ENCODE results near the gene NEU1. TPM values are rescaled to one million over a fixed set of nuclear protein-coding genes. Genes with fewer than 3 reads are reported as not detected.
"Not testable (repeated sequence)": the region's sequence is repeated elsewhere in the genome, so short reads cannot be mapped to it uniquely, and the experiment has no call there.

NEU1 gene
- total RNA-seq, 1 experiment from 2014 or later, result 36.2 TPM

- no peaks in the 10 kb centered on the region for H3K27me3 ChIP-seq (ENCODE audit: insufficient read depth, low read length)
These were observed 37.1 kb downstream of the NEU1 start for GRCh38 chr6:31825553-31825952.

GRCh38 chr6:31823592-31824196 lies 38.9 kb downstream of the NEU1 start:
- not testable (repeated sequence) for H3K23ac ChIP-seq (ENCODE audit: insufficient read length, low read depth, low read length); H3K4me2 ChIP-seq (ENCODE audit: insufficient read depth, insufficient read length, low read length); H4K5ac ChIP-seq (ENCODE audit: insufficient read length, low read depth, low read length); H3K18ac ChIP-seq (ENCODE audit: insufficient read length, low read depth, low read length); H2BK5ac ChIP-seq (ENCODE audit: insufficient read length, low read length); H2AFZ ChIP-seq (ENCODE audit: low read length); H3K9me3 Mint-ChIP-seq; H3K36me3 Mint-ChIP-seq (ENCODE audit: insufficient read depth in 1 of 3, low read depth in 3 of 3); H3K56ac ChIP-seq (ENCODE audit: insufficient read length, low read depth, low read length); H2AK5ac ChIP-seq (ENCODE audit: insufficient read length, low read length); H3K4me1 ChIP-seq (ENCODE audit: insufficient read depth, low read length); H3K27me3 Mint-ChIP-seq (ENCODE audit: low read depth); H3K27me3 ChIP-seq (ENCODE audit: insufficient read depth, low read length); H3K79me2 ChIP-seq (ENCODE audit: insufficient read depth, low read length); H3T11ph ChIP-seq (ENCODE audit: low read length); H2BK12ac ChIP-seq (ENCODE audit: insufficient read length, low read depth, low read length); H3K4ac ChIP-seq (ENCODE audit: low read depth, low read length); H3K9me3 ChIP-seq (ENCODE audit: control insufficient read depth, low read depth, low read length); H4K8ac ChIP-seq (replicated peaks; ENCODE audit: insufficient read length, low read depth, low read length); DNase-seq; H4K20me1 ChIP-seq (ENCODE audit: control insufficient read depth, insufficient read depth, insufficient read length); H3K27ac ChIP-seq (ENCODE audit: insufficient read length, low read depth, low read length); H2BK120ac ChIP-seq (ENCODE audit: low read depth, low read length, poor library complexity, severe bottlenecking); H3K9ac ChIP-seq (ENCODE audit: extremely low read depth, insufficient read length, low read length); H4K91ac ChIP-seq (ENCODE audit: insufficient read length, low read depth, low read length); H2BK20ac ChIP-seq (ENCODE audit: low read depth, low read length, poor library complexity, severe bottlenecking); H2BK15ac ChIP-seq (ENCODE audit: low read depth, low read length); H3K14ac ChIP-seq (ENCODE audit: insufficient read depth, low read length); H3K79me1 ChIP-seq (ENCODE audit: insufficient read depth, low read depth, low read length, poor library complexity, severe bottlenecking)
- peaks cover 20% of the 10 kb centered on the region for H3K23me2 ChIP-seq (ENCODE audit: insufficient read length, low read depth, low read length, poor library complexity, severe bottlenecking)
- no CpG with 5 or more reads among the region's 9 CpGs for WGBS (ENCODE audit: extremely low coverage, insufficient read length, low lambda C conversion rate)
- peaks cover 46 to 53% of the 10 kb centered on the region in 2 experiments for H3K4me1 Mint-ChIP-seq
- H3K27ac Mint-ChIP-seq, result peak overlapping the region; percentile 26 to 85 (median 55); a peak in 5 of 7 replicates
- peak overlapping the region in 1 of 2 experiments; percentile 70; a peak in 3 of 5 replicates for H3K4me3 Mint-ChIP-seq

More at GRCh38 chr6:31825553-31825952, 37.1 kb downstream of the NEU1 start:
- Histone ChIP-seq H2BK5ac (ENCODE audit: insufficient read length, low read length) (no peak overlapping the region), H3K23ac (ENCODE audit: insufficient read length, low read depth, low read length) (no peak overlapping the region), H3K79me2 (ENCODE audit: insufficient read depth, low read length) (peaks cover 2% of the 10 kb centered on the region; the same call in 1 of the 2 replicates), H4K5ac (ENCODE audit: insufficient read length, low read depth, low read length) (no peak overlapping the region), H3K18ac (ENCODE audit: insufficient read length, low read depth, low read length) (peak overlapping the region; percentile 36), H3K79me1 (ENCODE audit: insufficient read depth, low read depth, low read length, poor library complexity, severe bottlenecking) (no peaks in the 10 kb centered on the region), H3K9ac (ENCODE audit: extremely low read depth, insufficient read length, low read length) (peak overlapping the region; percentile 25), H4K91ac (ENCODE audit: insufficient read length, low read depth, low read length) (no peak overlapping the region), H3K9me3 (ENCODE audit: control insufficient read depth, low read depth, low read length) (no peaks in the 10 kb centered on the region), H4K20me1 (ENCODE audit: control insufficient read depth, insufficient read depth, insufficient read length) (no peaks in the 10 kb centered on the region), H2BK20ac (ENCODE audit: low read depth, low read length, poor library complexity, severe bottlenecking) (no peak overlapping the region), H3K4me2 (ENCODE audit: insufficient read depth, insufficient read length, low read length) (peak overlapping the region; percentile 31), H3K23me2 (ENCODE audit: insufficient read length, low read depth, low read length, poor library complexity, severe bottlenecking) (peaks cover 28% of the 10 kb centered on the region), H2BK120ac (ENCODE audit: low read depth, low read length, poor library complexity, severe bottlenecking) (no peak overlapping the region), H2BK15ac (ENCODE audit: low read depth, low read length) (no peak overlapping the region), H2AK5ac (ENCODE audit: insufficient read length, low read length) (no peak overlapping the region), H3K14ac (ENCODE audit: insufficient read depth, low read length) (peak overlapping the region; percentile 51; the same call in 1 of the 2 replicates), H2BK12ac (ENCODE audit: insufficient read length, low read depth, low read length) (no peak overlapping the region), H3K4ac (ENCODE audit: low read depth, low read length) (no peak overlapping the region; the same call in 1 of the 2 replicates), H3K56ac (ENCODE audit: insufficient read length, low read depth, low read length) (no peak overlapping the region), H4K8ac (replicated peaks; ENCODE audit: insufficient read length, low read depth, low read length) (no peak overlapping the region), H3K27ac (ENCODE audit: insufficient read length, low read depth, low read length) (peak overlapping the region; percentile 84), H3K4me1 (ENCODE audit: insufficient read depth, low read length) (peaks cover 5% of the 10 kb centered on the region; the same call in 1 of the 2 replicates), H3T11ph (ENCODE audit: low read length) (peak overlapping the region; percentile 37), H2AFZ (ENCODE audit: low read length) (no peak overlapping the region)
- Mint-ChIP-seq H3K27me3 (ENCODE audit: low read depth) (peaks cover 4% of the 10 kb centered on the region), H3K4me3 (peak overlapping the region; percentile 84 to 92), H3K36me3 (ENCODE audit: insufficient read depth in 1 of 3, low read depth in 3 of 3) (no peaks in the 10 kb centered on the region; a peak in 1 of 7 replicates), H3K4me1 (peaks cover 50 to 54% of the 10 kb centered on the region in 2 experiments), H3K27ac (peak overlapping the region; percentile 97 to 98 (median 97)), H3K9me3 (no peaks in the 10 kb centered on the region; a peak in 1 of 5 replicates)
- no peak for DNase-seq
- no CpG with 5 or more reads among the region's 4 CpGs for WGBS (ENCODE audit: extremely low coverage, insufficient read length, low lambda C conversion rate)
- TF ChIP-seq CTCF (conservative IDR thresholded peaks at IDR 0.05), result no peak
